ELF-1 (cell line): ENCODE results near the gene GLE1.
A peak's percentile ranks its signal among the peaks of the same experiment; 100 is the strongest.

Experiments
- DNase-seq: peaks from one replicate; pipeline ENCODE4 v3.0.0-alpha.2; 2016; ENCODE audit warnings: low read depth, low spot score

The GLE1 gene, protein sequence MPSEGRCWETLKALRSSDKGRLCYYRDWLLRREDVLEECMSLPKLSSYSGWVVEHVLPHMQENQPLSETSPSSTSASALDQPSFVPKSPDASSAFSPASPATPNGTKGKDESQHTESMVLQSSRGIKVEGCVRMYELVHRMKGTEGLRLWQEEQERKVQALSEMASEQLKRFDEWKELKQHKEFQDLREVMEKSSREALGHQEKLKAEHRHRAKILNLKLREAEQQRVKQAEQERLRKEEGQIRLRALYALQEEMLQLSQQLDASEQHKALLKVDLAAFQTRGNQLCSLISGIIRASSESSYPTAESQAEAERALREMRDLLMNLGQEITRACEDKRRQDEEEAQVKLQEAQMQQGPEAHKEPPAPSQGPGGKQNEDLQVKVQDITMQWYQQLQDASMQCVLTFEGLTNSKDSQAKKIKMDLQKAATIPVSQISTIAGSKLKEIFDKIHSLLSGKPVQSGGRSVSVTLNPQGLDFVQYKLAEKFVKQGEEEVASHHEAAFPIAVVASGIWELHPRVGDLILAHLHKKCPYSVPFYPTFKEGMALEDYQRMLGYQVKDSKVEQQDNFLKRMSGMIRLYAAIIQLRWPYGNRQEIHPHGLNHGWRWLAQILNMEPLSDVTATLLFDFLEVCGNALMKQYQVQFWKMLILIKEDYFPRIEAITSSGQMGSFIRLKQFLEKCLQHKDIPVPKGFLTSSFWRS

DNA sequence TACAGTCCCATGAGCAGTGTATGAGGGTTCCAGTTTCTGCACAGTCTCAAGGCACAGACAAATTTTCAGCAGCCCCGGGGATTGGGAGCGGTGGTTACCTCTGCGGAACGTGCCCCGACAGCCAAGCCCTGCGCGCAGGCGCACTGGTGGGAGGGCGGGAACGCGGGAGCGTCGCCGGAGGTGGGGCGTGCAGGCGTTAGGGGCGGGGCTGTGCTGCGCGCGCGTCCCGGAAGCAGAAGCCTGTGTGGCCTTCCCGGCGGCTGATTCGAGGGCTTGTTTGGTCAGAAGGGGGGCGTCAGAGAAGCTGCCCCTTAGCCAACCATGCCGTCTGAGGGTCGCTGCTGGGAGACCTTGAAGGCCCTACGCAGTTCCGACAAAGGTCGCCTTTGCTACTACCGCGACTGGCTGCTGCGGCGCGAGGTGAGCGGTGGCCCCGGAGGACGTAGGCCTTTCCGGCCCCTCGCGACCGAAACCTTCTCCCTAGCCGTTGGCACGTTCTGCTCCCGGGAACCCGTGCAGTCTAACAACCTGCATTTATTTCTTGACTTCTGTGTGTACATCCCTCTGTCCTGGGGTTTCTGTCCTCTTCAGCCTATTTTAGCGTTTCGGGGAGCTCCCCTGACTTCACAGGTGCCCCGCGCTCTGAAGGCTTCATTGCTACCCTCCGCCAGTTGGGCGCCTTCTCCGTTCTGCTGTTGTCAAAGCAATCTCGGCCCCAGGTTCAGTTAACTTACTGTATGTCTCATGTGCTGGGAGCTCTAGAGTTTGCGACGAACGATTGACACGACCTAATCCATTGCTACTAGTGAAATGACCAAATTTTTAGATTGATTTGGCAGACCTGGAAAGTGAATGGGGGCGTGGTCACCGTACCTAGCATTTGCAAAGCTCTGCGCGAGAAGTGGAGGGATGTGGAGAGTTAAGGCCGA is at the start of gene GLE1:
TSS of gene GLE1 (plus strand) at position 235 of the 929 bp plus-strand sequence. CDS start at position 322, 87 bp downstream.
- DNase-seq = peak; percentile 95

GRCh38 chr9:128454991-128455390 is 49.5 kb upstream of the GLE1 start:
- no peak for DNase-seq

DNA sequence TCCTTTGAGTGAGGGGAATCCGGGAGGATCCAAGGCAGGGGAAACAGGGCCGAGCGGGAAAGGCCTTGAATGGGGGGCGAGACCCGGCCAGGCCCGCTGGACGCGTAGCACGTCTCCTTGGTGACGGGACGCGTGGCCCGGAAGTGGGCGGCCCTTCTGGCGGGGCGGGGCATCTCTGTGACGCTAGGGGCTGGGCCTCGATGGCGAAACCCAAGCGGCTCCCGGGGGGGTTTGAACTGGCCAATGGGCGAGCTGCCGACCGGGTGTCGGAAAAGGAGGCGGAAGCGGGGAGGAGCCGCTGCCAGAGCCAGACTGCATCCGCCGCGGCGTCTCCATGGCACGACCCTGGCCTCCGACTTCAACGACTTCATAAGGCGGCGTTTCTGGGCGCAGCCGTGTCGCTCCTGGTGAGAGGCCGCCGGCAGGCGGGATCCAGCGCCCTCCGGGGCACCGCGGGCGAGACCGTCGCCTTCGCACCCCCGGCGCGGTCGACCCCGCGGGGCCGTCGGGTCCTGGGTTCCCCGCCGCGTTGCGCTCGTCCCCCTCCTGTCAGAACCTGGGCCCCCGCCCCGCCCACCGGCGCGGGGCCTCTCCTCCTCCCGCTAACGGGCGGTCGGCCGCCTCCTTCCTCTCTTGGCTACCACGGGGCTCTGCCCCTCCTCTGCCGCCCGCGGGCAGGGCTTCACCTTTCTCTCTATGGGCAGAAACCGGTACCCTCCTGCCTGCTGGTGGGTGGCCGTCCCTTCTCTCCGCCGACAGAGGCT is 48.5 kb upstream of the GLE1 start, which contains the start of gene ODF2:
TSS of gene ODF2 (plus strand) at position 158 of the 764 bp plus-strand sequence. CDS start at position 244, 86 bp downstream.
- DNase-seq = peak; percentile 99

DNA sequence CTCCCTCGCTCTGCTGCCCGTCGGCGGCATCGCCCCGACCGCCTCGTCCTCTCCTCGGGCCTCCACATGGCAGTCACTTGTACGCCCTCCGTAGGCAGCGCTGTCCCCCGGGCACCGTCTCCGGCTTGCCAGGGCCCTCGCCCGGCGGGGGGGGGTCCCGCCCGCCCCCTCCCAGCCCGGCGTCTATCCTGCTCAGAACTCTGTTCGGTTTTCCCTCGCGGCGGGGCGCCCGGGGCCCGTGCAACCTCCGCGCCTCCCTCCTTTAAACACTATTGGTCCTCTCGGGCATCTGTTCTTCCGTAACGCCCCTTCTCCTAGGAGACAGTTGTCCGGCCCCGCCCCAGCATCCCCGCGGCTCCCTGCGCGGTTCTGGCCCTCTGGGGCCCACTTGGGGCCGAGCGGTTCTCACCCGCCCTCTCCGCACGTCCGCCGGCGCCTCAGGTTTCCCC is 47.9 kb upstream of the GLE1 start:
- DNase-seq = peak; percentile 76

GRCh38 chr9:128457207-128457606 is 47.3 kb upstream of the GLE1 start:
- peak; percentile 42 for DNase-seq

DNA sequence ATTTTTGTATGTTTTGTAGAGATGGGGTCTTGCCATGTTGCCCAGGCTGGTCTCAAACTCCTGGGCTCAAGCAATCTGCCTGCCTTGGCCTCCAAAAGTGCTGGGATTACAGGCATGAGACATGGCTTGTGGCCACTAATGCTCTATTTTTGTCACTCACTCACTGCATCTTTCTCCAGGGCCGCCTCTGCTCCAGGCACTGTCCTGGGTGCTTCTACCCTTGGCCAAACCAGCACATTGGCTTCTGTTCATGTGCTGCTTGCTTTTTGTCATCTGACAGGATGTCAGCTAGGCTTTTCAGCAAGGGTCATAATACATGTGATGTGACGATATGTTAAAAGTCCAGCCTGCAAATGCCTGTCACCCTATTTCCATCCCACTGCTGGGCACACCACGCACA is 45.5 kb upstream of the GLE1 start:
- no peak for DNase-seq

DNA sequence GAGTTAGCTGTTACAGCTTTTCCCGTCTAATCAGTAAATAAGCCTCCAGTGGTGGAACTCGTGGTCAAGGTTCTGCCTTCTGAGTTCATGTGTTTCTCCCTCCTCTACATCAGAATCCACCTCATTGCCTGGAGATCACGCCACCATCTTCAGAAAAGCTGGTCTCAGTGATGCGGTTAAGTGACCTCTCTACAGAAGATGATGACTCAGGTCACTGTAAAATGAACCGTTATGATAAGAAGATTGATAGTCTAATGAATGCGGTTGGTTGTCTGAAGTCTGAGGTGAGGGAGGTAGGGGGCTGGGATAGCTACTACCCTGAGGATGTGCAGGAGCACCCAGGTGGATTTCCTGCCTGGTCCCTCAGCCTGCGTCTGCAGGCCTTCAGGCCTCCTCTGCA is 35.4 kb upstream of the GLE1 start:
- no peak for DNase-seq

- DNase-seq = no peak
Measured at GRCh38 chr9:128470560-128470959, 34.0 kb upstream of the GLE1 start.

DNA sequence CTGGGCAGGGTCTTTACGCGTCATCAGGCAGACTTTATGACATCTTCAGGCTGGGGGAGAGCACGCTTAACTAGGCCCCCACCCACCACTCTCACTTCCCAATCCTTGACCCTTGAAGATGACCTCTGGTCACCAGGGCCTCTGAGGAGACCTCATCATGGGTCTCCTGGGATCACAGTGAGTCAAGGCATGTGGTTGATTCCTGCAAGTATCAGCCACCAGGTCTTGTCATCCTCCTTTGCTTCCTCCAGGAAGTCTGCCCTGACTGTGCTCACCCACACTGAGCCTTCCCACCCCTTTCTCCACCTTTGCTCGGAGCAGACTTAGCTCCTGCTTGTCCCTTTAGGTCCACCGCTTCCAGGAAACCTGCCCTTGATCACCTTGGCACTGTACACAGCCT is 31.4 kb upstream of the GLE1 start:
- no peak for DNase-seq

- no peak for DNase-seq
Measured at GRCh38 chr9:128475867-128476266, 28.7 kb upstream of the GLE1 start.

- no peak for DNase-seq
Measured at GRCh38 chr9:128479262-128479661, 25.3 kb upstream of the GLE1 start.

DNA sequence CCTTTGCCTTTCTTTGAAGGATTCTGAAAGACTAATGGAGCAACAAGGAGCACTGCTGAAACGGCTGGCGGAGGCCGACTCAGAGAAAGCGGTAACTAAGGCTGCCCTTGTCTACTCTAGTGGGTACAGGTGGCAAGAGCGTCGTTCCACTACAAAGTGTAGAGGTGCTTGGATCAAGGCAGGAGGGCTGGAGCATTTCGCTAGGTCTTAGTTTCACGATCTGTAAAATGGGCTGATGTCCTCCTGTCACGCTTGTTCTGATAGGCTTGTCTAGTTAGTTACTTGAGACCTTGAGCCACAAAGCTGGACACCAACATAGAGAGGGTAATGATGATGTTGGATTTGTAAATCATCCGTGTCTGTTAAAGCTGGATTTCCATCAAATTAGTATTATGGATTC is 23.0 kb upstream of the GLE1 start:
- DNase-seq = no peak

- no peak for DNase-seq
Measured at GRCh38 chr9:128482186-128482585, 22.3 kb upstream of the GLE1 start.

- no peak for DNase-seq
Measured at GRCh38 chr9:128484686-128485413, 19.7 kb upstream of the GLE1 start.

DNA sequence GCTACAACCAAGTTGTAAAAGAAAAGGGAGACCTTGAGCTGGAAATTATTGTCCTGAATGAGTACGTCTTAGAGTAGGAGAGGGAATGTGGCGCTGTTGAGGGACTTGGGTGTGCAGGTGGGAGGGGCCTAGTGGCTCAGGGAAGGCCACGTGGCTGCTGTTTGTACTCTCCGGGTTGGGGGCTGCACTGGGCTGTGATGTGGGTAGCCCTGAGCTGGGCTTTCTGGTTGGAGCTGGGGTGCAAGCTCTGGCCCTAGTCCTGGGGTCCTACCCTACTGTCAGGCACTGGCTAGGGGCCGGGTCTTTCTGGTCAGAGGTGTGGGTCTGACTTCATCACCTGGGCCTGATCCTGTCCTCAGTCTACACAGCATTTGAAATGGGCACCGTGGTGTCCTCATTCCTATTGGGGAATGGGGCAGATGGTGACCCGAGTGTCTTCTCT is 19.1 kb upstream of the GLE1 start:
- no peak for DNase-seq

- DNase-seq = no peak
Measured at GRCh38 chr9:128486201-128486600, 18.3 kb upstream of the GLE1 start.

GRCh38 chr9:128493424-128493823 is 11.1 kb upstream of the GLE1 start:
- DNase-seq = no peak

DNA sequence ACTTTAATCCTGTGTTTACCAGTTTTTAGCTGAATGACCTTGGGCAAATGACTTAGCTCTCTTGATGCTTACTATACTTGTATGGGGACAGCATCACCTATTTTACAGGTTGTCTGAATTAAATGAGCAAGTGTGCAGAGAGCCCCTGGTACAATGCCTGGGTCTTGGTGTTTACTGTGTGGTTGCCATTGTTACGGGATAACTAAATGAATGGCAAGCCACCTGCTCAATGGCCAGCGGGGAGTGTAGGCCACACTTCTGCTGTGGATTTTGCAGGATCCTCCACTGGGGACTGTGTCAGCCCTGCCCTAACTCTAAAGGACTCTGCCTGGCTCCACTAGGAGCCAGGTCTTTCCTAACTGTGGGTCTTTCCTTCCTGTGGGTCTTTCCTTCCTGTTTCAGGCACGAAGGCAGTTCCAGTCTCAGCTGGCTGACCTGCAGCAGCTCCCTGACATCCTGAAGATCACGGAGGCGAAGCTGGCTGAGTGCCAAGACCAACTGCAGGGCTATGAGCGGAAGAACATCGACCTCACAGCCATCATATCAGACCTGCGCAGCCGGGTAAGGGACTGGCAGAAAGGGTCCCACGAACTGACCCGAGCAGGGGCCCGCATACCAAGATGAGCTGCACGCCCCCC is 10.3 kb upstream of the GLE1 start:
- DNase-seq = no peak

DNA sequence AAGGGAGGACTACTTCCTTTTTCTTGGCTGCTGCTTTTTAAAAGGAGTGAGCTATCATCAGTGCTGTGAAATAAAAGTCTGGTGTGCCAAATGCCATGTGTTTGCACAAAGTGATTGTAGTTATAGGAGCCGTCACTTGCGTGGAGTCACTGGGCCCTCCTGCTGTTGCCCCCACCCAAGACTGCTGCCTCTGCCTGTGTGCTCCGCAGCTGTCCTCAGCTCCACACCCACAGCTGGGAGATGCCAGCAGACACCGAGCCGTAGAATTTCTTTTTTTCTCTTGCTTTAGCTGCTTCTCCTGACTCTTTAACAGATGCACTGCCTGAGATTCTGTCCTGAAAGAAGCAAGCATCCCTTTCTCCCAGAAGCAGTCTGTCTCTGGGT is 9.8 kb upstream of the GLE1 start:
- no peak for DNase-seq

DNA sequence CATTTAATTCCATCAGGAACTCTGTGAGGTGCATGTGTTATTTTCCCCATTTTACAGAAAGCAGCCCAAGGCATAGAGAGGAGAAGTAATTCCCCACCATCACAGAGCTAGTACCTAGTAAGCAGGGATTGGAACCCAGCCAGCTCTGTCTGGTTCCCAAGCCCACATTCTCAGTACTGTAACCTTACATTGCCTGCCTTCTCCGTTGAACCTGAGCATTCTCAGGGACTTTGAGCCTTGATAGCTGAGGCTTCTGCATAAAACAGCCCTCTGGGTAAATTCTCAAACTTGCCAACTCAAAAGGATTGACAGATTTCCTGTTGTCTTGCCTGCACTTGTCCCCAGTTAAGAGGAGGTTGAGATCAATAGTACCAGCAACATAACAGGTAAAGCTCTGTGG is 9.2 kb upstream of the GLE1 start:
- no peak for DNase-seq
